Ovary (tissue), 9 donors: Measurements from ENCODE around the gene ANO2. TPM values are rescaled to one million over a fixed set of nuclear protein-coding genes. Genes with fewer than 3 reads are reported as not detected.

Experiments
- DNase-seq, 5 donors: peaks; one replicate each; pipeline ENCODE4 v3.0.0-alpha.2; 2019 to 2020
- H3K27ac ChIP-seq, 2 donors: fragments of 200-600 bp; one replicate each; pipeline versions ENCODE4 v1.5.1 to v1.8.0; 2019 to 2022
- H3K27me3 ChIP-seq: fragments of 200-600 bp; one replicate; pipeline ENCODE4 v1.8.0; 2022
- H3K36me3 ChIP-seq: fragments of 200-600 bp; sonication (generic); one replicate; pipeline ENCODE4 v1.5.1; 2019
- H3K4me1 ChIP-seq: one replicate; pipeline ENCODE4 v1.8.1; 2013; ENCODE audit warnings: mild to moderate bottlenecking, moderate library complexity; ENCODE audit not compliant: insufficient read depth
- H3K4me3 ChIP-seq: fragments of 200-600 bp; sonication (generic); one replicate; pipeline ENCODE4 v1.5.1; 2017
- H3K9me3 ChIP-seq, 2 donors: fragments of 200-600 bp in 1 of 2; sonication (generic) in 1 of 2; one replicate each; pipeline versions ENCODE4 v1.5.1 to v1.8.1; 2013 to 2019; ENCODE audit warnings: mild to moderate bottlenecking in 1 of 2, moderate library complexity in 1 of 2
- EP300 ChIP-seq: sonication (generic); formaldehyde crosslinking; IDR thresholded peaks from one replicate; pipeline ENCODE4 v1.6.1; 2017; ENCODE audit warnings: antibody characterized with exemption
- POLR2A ChIP-seq: fragments of 450-650 bp; IDR thresholded peaks from one replicate; pipeline ENCODE4 v1.6.1; 2017; ENCODE audit warnings: antibody characterized with exemption, mild to moderate bottlenecking, moderate library complexity
- WGBS, 3 donors: extraction: QIAGEN DNeasy Blood & Tissue Kit in 1 of 3; methylation state at CpG; one replicate each; pipeline versions ENCODE4 v1.1.5 to v1.1.7; 2013 to 2017; 5-methylcytosine and 5-hydroxymethylcytosine counted together
- intact Hi-C, 4 donors: fragments of 100-400 bp; cut with DNase I; formaldehyde crosslinking; loops; one replicate each; pipeline versions ENCODE4 v1.11.0 to v1.15.1; 2022 to 2023
- polyA plus RNA-seq, 2 donors: library from polyadenylated mRNA; stranded (reverse); fragments of 200-250 nt in 1 of 2; fragments of 350-450 nt in 1 of 2; fragmentation: Illumina TruSeq in 1 of 2; extraction: RNeasy Lipid Tissue Mini Kit (QIAGEN cat#74804) in 1 of 2; gene quantifications; one replicate each; pipeline ENCODE4 v1.2.3, GENCODE V29; 2013 to 2014
- total RNA-seq, 7 donors: library from RNA; depleted of rRNA in 2 of 7; stranded (reverse); fragments of >200 nt in 2 of 7; fragmentation: NEBNext Ultra II Directional in 3 of 7; extraction: Animal tissue kit (Norgen Biotek cat#: 25700) in 3 of 7; gene quantifications; one replicate each; pipeline versions ENCODE4 v1.1.0 to v1.2.4, GENCODE V29; 2016 to 2023
- TF ChIP-seq, protein P1 (sequence below), 3 donors: fragments of 450-650 bp in 2 of 3; fragments of 200-600 bp in 1 of 3; IDR thresholded peaks; one replicate each; pipeline versions ENCODE4 v1.5.1 to v1.8.0; 2016 to 2022; ENCODE audit warnings: antibody characterized with exemption in 3 of 3, mild to moderate bottlenecking in 1 of 3
- donor health status: DM: no; HTN: no; CAD: no; lungs with moderate emphysema.
- donor health status: DM: no; HTN: no; CAD: no.
- donor health status: Bipolar disorder and iron deficiency.
- donor health status: DM: yes; HTN: yes; CAD: no.
- donor health status: DM: no; HTN: no; CAD: no.
- donor health status: DM: yes; HTN: yes; CAD: no.

ANO2 gene
- total and polyA plus RNA-seq, 9 donors, result 3.0 to 6.7 (median 3.3) TPM

DNA sequence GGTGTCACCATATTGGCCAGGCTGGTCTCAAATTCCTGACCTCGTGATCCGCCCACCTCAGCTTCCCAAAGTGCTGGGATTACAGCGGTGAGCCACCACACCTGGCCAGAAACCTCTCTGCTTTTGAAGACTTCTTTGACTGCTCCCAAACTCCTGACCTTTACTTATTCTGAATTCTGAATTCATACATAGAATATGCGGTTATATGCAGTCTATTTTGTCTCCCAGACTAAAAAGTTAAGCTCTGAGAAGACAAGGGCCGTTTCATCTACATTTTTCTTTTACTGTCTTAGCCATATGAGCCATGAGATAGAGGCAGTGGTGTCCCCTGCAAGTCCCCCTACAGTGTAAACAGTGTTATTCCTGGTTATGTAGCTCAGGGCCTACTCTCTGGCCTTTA lies 333.9 kb downstream of the ANO2 start:
- Histone ChIP-seq H3K27ac (no peak overlapping the region), H3K4me1 (no peaks in the 10 kb centered on the region), H3K27me3 (no peaks in the 10 kb centered on the region), H3K4me3 (no peak overlapping the region), H3K36me3 (no peaks in the 10 kb centered on the region), H3K9me3 (no peaks in the 10 kb centered on the region)
- no peak for DNase-seq
- WGBS, 3 donors, result 88 to 90% (median 88%) methylated on average over 5 of the region's 5 CpGs
- TF ChIP-seq, protein P1, sequence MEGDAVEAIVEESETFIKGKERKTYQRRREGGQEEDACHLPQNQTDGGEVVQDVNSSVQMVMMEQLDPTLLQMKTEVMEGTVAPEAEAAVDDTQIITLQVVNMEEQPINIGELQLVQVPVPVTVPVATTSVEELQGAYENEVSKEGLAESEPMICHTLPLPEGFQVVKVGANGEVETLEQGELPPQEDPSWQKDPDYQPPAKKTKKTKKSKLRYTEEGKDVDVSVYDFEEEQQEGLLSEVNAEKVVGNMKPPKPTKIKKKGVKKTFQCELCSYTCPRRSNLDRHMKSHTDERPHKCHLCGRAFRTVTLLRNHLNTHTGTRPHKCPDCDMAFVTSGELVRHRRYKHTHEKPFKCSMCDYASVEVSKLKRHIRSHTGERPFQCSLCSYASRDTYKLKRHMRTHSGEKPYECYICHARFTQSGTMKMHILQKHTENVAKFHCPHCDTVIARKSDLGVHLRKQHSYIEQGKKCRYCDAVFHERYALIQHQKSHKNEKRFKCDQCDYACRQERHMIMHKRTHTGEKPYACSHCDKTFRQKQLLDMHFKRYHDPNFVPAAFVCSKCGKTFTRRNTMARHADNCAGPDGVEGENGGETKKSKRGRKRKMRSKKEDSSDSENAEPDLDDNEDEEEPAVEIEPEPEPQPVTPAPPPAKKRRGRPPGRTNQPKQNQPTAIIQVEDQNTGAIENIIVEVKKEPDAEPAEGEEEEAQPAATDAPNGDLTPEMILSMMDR (IDR thresholded peaks at IDR 0.05), result no peak
- intact Hi-C loops, result no loop called here

DNA sequence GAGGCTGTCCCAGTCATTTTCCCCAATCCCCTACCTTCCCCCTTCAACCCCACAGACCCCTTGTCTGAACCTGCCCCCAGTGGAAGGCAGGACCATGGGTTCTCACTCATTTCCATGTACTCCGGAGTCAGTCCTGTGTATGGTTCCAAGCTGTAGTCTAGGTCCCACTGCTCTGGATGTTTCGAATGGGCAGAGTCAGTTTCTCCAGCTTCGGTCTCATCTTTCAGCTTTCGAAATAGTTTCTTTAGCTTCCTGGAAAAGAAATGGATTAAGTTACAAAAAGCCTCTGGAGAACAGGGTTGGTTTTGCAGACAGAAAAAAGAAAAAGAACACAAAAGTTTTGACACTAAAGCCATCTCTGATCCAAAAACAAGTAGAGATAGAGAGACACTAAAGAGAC lies 345.7 kb downstream of the ANO2 start:
- 94 to 96% (median 95%) methylated on average over 4 of the region's 4 CpGs for WGBS, 3 donors
- Histone ChIP-seq H3K4me1 (no peaks in the 10 kb centered on the region), H3K27ac (no peak overlapping the region), H3K36me3 (no peaks in the 10 kb centered on the region), H3K4me3 (no peak overlapping the region), H3K9me3 (no peaks in the 10 kb centered on the region), H3K27me3 (no peaks in the 10 kb centered on the region)
- DNase-seq, result no peak
- TF ChIP-seq EP300, result no peak
- no peak for TF ChIP-seq POLR2A
- TF ChIP-seq, protein P1 (IDR thresholded peaks at IDR 0.05), result no peak
- intact Hi-C loops, result no loop called here

DNA sequence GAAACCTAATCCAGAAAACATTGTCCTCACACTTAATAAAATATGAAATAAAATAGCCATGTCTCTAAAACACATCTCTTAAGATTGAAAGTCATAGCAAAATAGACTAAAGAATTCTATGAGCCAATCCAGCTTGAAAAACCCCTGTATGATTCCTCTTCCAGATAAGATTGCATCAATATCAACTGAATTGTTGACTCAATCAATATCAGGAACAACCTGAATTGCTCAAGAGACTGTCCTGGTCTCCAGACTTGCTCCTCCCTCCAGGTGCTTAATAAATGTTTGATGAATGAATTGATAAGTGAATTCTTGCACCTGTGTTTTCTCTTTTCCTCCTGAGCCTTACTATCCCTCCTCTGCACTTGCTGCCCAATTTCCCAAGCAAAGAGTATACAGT lies 351.1 kb downstream of the ANO2 start:
- no peaks in the 10 kb centered on the region for H3K4me1 ChIP-seq
- H3K4me3 ChIP-seq, result no peak overlapping the region
- intact Hi-C loops, result no loop called here
- H3K36me3 ChIP-seq, result no peaks in the 10 kb centered on the region
- H3K9me3 ChIP-seq, result no peaks in the 10 kb centered on the region
- H3K27ac ChIP-seq, result no peak overlapping the region
- no peak for DNase-seq
- TF ChIP-seq EP300, result no peak
- TF ChIP-seq POLR2A, result no peak
- TF ChIP-seq, protein P1 (IDR thresholded peaks at IDR 0.05), result no peak
- no peaks in the 10 kb centered on the region for H3K27me3 ChIP-seq

DNA sequence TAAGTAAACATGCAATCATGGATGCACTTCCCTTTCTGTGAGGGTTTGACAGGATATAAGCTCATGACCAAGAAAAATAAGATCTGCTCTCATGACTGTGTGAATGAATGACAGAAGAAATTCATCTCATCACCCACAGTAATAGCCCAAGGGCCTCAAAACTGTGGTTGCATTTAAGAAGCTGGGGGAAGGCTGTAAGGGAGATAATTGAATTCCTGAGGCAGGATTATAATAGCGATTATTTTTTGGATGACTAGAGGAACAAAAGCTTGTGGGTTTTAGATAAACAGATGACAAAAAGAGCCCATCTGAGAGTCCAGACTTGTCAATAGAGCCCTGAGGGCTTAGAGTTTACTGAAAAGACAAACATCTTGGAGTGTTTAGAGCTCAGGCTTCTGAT lies 352.0 kb downstream of the ANO2 start:
- Histone ChIP-seq H3K9me3 (no peaks in the 10 kb centered on the region), H3K27ac (no peak overlapping the region), H3K27me3 (no peaks in the 10 kb centered on the region), H3K4me3 (no peak overlapping the region), H3K4me1 (no peaks in the 10 kb centered on the region), H3K36me3 (no peaks in the 10 kb centered on the region)
- 38 to 74% (median 52%) methylated on average over 1 of the region's 1 CpG for WGBS, 3 donors
- no peak for DNase-seq
- TF ChIP-seq EP300, result no peak
- no peak for TF ChIP-seq POLR2A
- TF ChIP-seq, protein P1 (IDR thresholded peaks at IDR 0.05), result no peak
- intact Hi-C loops, result no loop called here

DNA sequence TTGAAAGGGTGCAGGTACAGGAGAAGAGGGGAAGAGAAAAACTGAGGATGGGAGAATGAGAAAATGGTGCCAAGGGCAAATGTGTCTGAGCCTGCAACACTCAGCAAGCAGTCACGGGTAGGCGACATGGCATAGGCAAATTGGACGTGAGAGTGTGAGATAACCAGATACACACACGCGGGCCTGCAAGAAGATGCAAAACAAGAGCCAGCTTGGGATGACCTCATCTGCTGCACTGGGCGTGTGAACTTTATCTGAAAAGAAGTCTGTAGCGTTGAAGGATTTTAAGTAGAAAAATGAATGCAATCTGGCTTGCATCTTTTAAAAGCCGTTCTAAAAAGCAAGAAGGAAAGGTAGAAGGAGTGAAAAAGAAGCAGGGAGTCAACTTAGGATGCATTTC lies 352.7 kb downstream of the ANO2 start:
- no peak overlapping the region for H3K4me3 ChIP-seq
- H3K4me1 ChIP-seq, result no peaks in the 10 kb centered on the region
- H3K9me3 ChIP-seq, result no peaks in the 10 kb centered on the region
- intact Hi-C loops, result no loop called here
- WGBS, 3 donors, result 74 to 86% (median 76%) methylated on average over 8 of the region's 8 CpGs
- H3K27ac ChIP-seq, result no peak overlapping the region
- no peaks in the 10 kb centered on the region for H3K36me3 ChIP-seq
- DNase-seq, result no peak
- H3K27me3 ChIP-seq, result no peaks in the 10 kb centered on the region
- no peak for TF ChIP-seq EP300
- no peak for TF ChIP-seq POLR2A
- TF ChIP-seq, protein P1 (IDR thresholded peaks at IDR 0.05), result no peak
